ENCODE measurements around the gene ATG5. TPM values are rescaled to one million over a fixed set of nuclear protein-coding genes. Genes with fewer than 3 reads are reported as not detected.

The ATG5 gene
- total and polyA plus RNA-seq, 9 of the 15 experiments (the other 6 are each of a cell fraction or from before 2014, with no cell fraction given) = 29.0 to 80.0 (median 53.2) TPM

DNA sequence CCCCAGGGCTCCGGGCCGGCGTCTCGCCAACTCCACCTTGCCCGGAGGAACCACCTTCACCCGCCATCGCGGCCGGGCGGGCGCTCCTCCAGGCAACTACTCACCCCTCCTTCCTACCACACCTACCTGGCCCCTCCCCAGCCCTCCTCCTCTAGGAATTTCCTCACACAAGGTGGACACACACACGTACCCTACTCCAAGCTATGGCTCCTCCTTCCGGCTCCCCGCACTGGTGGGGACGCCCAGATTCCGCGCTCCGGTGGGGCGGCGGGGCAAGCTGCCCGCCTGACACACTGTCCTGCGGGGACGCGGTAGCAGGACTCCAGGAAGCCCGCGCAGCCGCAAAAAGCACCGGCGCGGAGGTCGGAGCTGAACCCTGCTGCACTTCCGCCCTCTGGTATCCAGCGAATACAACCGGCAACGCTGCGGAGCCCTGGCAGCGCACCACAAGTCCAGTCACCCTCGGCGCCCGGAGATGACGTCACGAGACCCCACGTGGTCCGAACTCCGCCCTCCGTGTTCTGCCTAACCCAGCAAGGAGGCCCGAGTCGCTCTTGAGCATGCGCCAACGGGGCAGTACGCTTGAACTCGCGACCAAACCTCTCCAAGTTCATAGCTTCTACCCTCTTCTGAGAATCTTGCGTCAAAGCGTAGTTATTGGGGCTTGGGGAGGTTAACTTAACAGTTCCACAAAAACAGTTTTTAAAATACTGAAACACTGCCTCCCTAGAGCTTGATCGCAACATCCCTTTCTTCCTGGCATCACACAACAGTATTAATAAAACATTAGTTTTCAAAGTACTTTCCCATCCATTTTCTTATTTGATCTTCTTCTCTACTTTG lies at the start of gene ATG5 (continued):
- TF ChIP-seq, protein P1, sequence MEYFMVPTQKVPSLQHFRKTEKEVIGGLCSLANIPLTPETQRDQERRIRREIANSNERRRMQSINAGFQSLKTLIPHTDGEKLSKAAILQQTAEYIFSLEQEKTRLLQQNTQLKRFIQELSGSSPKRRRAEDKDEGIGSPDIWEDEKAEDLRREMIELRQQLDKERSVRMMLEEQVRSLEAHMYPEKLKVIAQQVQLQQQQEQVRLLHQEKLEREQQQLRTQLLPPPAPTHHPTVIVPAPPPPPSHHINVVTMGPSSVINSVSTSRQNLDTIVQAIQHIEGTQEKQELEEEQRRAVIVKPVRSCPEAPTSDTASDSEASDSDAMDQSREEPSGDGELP (CRISPR knock-in tag; IDR thresholded peaks at IDR 0.05; ENCODE audit: borderline replicate concordance) = peak; percentile 89
- TF ChIP-seq, protein P2, sequence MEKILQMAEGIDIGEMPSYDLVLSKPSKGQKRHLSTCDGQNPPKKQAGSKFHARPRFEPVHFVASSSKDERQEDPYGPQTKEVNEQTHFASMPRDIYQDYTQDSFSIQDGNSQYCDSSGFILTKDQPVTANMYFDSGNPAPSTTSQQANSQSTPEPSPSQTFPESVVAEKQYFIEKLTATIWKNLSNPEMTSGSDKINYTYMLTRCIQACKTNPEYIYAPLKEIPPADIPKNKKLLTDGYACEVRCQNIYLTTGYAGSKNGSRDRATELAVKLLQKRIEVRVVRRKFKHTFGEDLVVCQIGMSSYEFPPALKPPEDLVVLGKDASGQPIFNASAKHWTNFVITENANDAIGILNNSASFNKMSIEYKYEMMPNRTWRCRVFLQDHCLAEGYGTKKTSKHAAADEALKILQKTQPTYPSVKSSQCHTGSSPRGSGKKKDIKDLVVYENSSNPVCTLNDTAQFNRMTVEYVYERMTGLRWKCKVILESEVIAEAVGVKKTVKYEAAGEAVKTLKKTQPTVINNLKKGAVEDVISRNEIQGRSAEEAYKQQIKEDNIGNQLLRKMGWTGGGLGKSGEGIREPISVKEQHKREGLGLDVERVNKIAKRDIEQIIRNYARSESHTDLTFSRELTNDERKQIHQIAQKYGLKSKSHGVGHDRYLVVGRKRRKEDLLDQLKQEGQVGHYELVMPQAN (IDR thresholded peaks at IDR 0.05; ENCODE audit: borderline replicate concordance) = peak; percentile 91
- TF ChIP-seq POLR2A (conservative IDR thresholded peaks at IDR 0.05) (peak; percentile 94), JUNB (CRISPR knock-in tag; conservative IDR thresholded peaks at IDR 0.05) (peak; percentile 86), FIP1L1 (IDR thresholded peaks at IDR 0.05; ENCODE audit: low read depth, low read length, poor library complexity, severe bottlenecking) (peak; percentile 58), YY1 (IDR thresholded peaks at IDR 0.05; ENCODE audit: borderline replicate concordance in 1 of 3, control insufficient read depth in 1 of 3, extremely low read depth in 1 of 3, insufficient read depth in 3 of 3, insufficient read length in 1 of 3, insufficient replicate concordance in 2 of 3, low read depth in 1 of 3, low read length in 2 of 3) (peak in 2 of 3 experiments; percentile 52 to 60), TEAD4 (IDR thresholded peaks at IDR 0.05; ENCODE audit: low read length) (peak; percentile 27), TEAD4 (CRISPR knock-in tag; IDR thresholded peaks at IDR 0.05; ENCODE audit: borderline replicate concordance) (no peak), NONO (IDR thresholded peaks at IDR 0.05; ENCODE audit: low read depth in 2 of 2, low read length in 1 of 2) (0 out of 4 replicates have a peak, but pooled peaks of 1 of the 2 experiments have one; percentile 39), SMARCB1 (IDR thresholded peaks at IDR 0.05; ENCODE audit: insufficient read length, low read depth) (no peak), RBFOX2 (IDR thresholded peaks at IDR 0.05; ENCODE audit: low read depth, low read length) (peak; percentile 98), ZNF583 (CRISPR knock-in tag; IDR thresholded peaks at IDR 0.05) (no peak), NR2C2 (CRISPR knock-in tag; IDR thresholded peaks at IDR 0.05) (peak; percentile 87), NR2C2 (tag; IDR thresholded peaks at IDR 0.05) (peak; percentile 95), TAF7 (tag; IDR thresholded peaks at IDR 0.05) (peak; percentile 71), SNRNP70 (optimal IDR thresholded peaks at IDR 0.05; ENCODE audit: low read depth, low read length) (no peak), HLTF (IDR thresholded peaks at IDR 0.05) (peak; percentile 53; the same call in 1 of the 2 replicates), ZC3H11A (IDR thresholded peaks at IDR 0.05; ENCODE audit: low read depth, low read length) (no peak), ZNF23 (CRISPR knock-in tag; IDR thresholded peaks at IDR 0.05) (no peak)
- TF ChIP-seq, protein P3, sequence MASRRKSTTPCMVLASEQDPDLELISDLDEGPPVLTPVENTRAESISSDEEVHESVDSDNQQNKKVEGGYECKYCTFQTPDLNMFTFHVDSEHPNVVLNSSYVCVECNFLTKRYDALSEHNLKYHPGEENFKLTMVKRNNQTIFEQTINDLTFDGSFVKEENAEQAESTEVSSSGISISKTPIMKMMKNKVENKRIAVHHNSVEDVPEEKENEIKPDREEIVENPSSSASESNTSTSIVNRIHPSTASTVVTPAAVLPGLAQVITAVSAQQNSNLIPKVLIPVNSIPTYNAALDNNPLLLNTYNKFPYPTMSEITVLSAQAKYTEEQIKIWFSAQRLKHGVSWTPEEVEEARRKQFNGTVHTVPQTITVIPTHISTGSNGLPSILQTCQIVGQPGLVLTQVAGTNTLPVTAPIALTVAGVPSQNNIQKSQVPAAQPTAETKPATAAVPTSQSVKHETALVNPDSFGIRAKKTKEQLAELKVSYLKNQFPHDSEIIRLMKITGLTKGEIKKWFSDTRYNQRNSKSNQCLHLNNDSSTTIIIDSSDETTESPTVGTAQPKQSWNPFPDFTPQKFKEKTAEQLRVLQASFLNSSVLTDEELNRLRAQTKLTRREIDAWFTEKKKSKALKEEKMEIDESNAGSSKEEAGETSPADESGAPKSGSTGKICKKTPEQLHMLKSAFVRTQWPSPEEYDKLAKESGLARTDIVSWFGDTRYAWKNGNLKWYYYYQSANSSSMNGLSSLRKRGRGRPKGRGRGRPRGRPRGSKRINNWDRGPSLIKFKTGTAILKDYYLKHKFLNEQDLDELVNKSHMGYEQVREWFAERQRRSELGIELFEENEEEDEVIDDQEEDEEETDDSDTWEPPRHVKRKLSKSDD (conservative IDR thresholded peaks at IDR 0.05; ENCODE audit: low read length) = no peak
- TF ChIP-seq, protein P4, sequence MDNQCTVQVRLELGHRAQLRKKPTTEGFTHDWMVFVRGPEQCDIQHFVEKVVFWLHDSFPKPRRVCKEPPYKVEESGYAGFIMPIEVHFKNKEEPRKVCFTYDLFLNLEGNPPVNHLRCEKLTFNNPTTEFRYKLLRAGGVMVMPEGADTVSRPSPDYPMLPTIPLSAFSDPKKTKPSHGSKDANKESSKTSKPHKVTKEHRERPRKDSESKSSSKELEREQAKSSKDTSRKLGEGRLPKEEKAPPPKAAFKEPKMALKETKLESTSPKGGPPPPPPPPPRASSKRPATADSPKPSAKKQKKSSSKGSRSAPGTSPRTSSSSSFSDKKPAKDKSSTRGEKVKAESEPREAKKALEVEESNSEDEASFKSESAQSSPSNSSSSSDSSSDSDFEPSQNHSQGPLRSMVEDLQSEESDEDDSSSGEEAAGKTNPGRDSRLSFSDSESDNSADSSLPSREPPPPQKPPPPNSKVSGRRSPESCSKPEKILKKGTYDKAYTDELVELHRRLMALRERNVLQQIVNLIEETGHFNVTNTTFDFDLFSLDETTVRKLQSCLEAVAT (IDR thresholded peaks at IDR 0.05) = peak in 1 of 2 experiments; percentile 74; a peak in 1 of 4 replicates

Measured in K562 (cell line).